NCI-H460 (cell line): Measurements from ENCODE around the gene TAF11L11. TPM values are rescaled to one million over a fixed set of nuclear protein-coding genes. Genes with fewer than 3 reads are reported as not detected.
"Not testable (repeated sequence)": the region's sequence is repeated elsewhere in the genome, so short reads cannot be mapped to it uniquely, and the experiment has no call there.

Source experiments
- DNase-seq: peaks from one replicate; pipeline ENCODE4 v3.0.0-alpha.2; 2016; ENCODE audit warnings: low read depth; ENCODE audit errors: extremely low read depth
- polyA plus RNA-seq: library from polyadenylated mRNA; depleted of rRNA; stranded (reverse); fragments of >200 nt; gene quantifications from 2 replicates; pipeline ENCODE4 v1.2.3, GENCODE V29; 2014; cell fraction: nucleus; rRNA removed
- small RNA-seq, 2 experiments: library from RNA; depleted of rRNA; stranded (forward); fragments of <200 nt; gene quantifications; one replicate each; pipeline ENCODE3, GENCODE V24; 2014
- total RNA-seq: library from RNA; depleted of rRNA; stranded (reverse); fragments of >200 nt; shearing (Covaris generic); gene quantifications from 2 replicates; pipeline ENCODE4 v1.2.3, GENCODE V29; 2014; rRNA removed

Gene TAF11L11
- total RNA-seq = 0.25 TPM in 1 of 2 replicates, not detected in the other
- polyA plus RNA-seq = 1.0 TPM in 1 of 2 replicates, not detected in the other

DNA sequence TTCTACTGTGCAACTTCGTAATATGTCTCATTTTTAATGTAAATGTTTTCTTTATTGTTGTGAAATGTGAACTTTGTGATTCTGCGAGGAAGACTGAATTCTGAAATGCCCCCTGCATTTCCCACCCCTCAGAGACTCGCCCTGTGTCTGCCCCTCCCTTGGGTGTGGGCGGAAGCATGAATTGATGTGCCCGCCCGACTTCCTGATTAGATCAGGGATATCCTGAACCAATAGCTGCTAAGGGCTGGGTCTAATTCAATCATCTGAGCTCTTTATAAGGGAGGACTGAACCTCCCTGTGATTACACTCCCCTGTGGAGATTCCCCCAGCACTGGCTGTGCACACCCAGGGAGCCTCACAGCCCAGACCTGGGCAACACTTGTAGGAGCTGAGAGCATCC lies at the start of gene TAF11L11:
Gene TAF11L11, plus strand, starts transcription at position 304 of the 400 bp plus-strand sequence.
- not testable (repeated sequence) for DNase-seq

DNA sequence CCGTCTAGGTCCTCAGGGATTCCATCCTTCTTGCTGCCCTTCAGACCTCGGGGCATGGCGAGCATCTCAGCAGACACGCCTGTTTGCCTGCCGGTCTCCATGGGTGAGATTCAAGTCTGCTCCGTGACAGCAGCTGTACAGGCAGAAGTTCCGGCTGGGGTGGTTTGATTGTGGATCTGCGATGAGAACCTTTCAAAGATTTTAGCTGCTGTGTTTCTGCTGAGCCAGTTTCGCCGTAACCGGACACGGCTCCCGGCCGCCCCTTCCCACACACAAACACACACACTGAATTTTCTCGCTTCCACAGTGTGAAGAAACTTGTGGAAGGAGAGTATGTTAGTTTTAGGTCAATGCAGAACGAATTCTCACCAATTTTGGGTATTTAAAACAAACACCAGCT lies 18.3 kb upstream of the TAF11L11 start, which contains the start of gene TAF11L7:
Gene TAF11L7, minus strand, starts transcription at position 101 of the 400 bp plus-strand sequence.
- not testable (repeated sequence) for DNase-seq

DNA sequence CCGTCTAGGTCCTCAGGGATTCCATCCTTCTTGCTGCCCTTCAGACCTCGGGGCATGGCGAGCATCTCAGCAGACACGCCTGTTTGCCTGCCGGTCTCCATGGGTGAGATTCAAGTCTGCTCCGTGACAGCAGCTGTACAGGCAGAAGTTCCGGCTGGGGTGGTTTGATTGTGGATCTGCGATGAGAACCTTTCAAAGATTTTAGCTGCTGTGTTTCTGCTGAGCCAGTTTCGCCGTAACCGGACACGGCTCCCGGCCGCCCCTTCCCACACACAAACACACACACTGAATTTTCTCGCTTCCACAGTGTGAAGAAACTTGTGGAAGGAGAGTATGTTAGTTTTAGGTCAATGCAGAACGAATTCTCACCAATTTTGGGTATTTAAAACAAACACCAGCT lies 13.1 kb upstream of the TAF11L11 start, which contains the start of gene TAF11L8:
Gene TAF11L8, minus strand, starts transcription at position 101 of the 400 bp plus-strand sequence.
- DNase-seq = not testable (repeated sequence)

DNA sequence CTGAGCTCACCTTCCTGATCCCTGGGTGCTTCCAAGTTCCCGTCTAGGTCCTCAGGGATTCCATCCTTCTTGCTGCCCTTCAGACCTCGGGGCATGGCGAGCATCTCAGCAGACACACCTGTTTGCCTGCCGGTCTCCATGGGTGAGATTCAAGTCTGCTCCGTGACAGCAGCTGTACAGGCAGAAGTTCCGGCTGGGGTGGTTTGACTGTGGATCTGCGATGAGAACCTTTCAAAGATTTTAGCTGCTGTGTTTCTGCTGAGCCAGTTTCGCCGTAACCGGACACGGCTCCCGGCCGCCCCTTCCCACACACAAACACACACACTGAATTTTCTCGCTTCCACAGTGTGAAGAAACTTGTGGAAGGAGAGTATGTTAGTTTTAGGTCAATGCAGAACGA lies 9.7 kb upstream of the TAF11L11 start, which contains the start of gene TAF11L9:
Gene TAF11L9, minus strand, starts transcription at position 140 of the 400 bp plus-strand sequence.
- DNase-seq = not testable (repeated sequence)

DNA sequence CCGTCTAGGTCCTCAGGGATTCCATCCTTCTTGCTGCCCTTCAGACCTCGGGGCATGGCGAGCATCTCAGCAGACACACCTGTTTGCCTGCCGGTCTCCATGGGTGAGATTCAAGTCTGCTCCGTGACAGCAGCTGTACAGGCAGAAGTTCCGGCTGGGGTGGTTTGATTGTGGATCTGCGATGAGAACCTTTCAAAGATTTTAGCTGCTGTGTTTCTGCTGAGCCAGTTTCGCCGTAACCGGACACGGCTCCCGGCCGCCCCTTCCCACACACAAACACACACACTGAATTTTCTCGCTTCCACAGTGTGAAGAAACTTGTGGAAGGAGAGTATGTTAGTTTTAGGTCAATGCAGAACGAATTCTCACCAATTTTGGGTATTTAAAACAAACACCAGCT lies 6.3 kb upstream of the TAF11L11 start, which contains the start of gene TAF11L10:
Gene TAF11L10, minus strand, starts transcription at position 101 of the 400 bp plus-strand sequence.
- not testable (repeated sequence) for DNase-seq

DNA sequence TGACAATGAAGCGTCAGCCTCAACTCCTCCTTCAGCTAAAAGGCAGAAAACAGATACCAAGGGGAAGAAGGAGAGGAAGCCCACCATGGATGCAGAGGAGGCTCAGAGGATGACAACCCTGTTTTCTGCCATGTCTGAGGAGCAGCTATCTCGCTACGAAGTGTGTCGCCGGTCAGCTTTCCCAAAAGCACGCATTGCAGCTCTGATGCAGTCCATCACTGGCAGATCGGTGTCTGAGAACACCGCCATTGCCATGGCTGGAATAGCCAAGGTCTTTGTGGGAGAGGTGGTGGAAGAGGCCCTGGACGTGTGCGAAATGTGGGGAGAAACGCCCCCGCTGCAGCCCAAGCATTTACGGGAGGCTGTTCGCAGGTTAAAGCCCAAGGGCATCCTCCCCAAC lies 968 bp downstream of the TAF11L11 start:
- no peak for DNase-seq

DNA sequence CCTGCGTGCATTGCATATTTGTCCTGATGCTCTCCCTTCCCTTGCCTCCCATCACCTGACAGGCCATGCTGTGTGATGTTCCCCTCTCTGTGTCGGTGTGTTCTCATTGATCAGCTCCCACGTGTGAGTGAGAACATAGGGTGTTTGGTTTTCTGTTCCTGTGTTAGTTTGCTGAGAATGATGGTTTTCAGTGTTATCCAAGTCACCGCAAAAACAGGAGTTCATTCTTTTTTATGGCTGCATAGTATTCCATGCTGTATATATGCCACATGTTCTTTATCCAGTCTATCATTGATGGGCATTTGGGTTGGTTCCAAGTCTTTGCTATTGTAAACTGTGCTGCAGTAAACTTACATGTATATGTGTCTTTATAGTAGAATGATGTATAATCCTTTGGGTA lies 3.5 kb downstream of the TAF11L11 start:
- not testable (repeated sequence) for DNase-seq

DNA sequence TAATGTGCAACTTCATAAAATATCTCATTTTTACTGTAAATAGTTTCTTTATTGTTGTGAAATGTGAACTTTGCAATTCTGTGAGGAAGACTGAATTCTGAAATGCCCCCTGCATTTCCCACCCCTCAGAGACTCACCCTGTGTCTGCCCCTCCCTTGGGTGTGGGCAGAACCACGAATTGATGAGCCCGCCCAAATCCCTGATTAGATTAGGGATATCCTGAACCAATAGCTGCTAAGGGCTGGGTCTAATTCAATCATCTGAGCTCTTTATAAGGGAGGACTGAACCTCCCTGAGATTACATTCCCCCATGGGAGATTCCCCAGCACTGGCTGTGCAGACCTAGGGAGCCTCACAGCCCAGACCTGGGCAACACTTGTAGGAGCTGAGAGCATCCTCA lies 6.1 kb downstream of the TAF11L11 start, which contains the start of gene TAF11L12:
Gene TAF11L12, plus strand, starts transcription at position 301 of the 400 bp plus-strand sequence.
- DNase-seq = not testable (repeated sequence)

DNA sequence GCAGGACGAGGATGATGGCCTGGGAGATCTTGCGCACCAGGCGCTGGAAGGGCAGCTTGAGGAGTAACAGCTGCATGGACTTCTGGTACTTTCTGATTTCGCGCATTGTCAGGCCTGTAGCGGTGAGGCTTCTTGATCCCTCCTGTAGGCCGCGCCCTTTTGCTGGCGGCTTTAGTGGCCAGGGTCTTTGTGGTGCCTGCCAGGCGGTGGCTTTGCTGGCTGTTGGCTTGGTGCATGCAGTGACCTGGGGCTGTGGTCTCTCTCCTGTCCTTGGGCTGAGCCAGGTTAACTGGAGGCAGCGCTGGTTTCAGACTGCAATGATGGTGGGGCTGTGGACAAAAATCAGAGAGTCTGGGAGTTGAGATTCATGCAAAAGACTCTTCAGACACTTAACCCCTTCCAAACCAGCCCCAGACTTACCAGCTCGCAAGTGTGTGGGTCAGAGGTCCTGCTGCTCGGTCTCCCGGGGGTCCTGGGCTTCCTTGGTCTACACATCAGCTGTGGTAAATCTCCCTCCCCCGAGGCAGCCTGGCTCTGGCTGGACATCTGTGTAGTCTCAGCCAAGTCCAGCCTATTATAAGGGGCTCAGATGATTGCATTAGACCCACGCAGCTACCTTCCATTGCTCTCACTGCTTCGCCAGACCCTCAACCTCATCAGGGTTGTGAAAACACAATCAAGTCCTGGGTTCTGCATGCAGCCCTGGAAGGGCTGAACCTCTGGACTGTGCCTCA lies 11.1 kb downstream of the TAF11L11 start:
- no peak for DNase-seq

DNA sequence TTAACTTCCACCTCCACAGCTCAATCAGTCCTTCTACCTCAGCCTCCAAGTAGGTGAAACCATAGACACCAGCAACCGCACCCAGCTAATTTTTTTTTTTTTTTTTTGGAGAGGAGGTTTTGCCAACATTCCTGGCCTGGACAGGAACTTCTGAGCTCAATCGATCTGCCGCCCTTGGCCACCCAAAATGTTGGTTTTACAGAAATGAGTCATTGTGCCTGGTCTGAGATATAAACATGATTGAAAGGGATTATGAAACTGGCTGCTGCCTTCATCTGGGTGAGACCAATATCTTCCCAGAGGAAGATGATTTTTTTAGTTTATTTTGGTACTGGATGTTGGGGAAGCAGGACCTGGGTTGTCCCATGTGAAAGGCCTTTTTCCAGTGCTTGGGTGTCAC lies 15.4 kb downstream of the TAF11L11 start:
- DNase-seq = no peak

DNA sequence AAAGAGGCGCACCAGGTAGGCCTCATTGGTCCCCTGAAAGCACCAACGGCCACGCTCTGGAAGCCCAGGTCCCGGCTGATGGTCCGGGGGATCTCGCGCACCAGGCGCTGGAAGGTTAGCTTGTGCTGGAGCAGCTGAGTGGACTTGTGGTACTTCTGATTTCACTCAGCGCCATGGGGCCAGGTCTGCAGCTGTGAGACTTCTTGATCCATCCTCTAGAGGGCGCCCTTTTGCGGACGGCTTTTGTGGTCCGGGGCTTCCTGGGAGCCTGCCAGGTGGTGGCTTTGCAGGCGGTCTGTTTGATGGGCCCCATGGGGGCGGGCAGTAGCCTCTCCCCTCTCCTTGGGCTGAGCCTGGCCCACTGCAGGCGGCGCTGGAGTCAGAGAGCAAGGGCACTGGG lies 16.6 kb downstream of the TAF11L11 start:
- no peak for DNase-seq

DNA sequence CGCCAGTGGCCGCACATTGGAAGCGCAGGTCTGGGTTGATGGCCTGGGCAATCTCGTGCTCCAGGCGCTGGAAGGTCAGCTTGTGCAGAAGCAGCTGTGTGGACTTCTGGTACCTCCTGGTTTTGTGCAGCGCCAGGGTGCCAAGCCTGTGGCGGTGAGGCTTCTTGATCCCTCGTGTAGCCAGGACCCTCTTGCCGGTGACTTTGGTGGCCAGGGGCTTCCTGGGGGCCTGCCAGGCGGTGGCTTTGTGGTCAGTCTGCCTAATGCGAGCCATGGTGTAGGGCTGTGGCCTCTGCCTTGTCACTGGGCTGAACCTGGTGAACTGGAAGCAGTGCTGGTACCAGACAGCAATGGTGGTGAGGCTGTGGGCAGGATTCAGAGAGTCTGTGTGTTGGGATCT lies 21.7 kb downstream of the TAF11L11 start:
- DNase-seq = no peak

DNA sequence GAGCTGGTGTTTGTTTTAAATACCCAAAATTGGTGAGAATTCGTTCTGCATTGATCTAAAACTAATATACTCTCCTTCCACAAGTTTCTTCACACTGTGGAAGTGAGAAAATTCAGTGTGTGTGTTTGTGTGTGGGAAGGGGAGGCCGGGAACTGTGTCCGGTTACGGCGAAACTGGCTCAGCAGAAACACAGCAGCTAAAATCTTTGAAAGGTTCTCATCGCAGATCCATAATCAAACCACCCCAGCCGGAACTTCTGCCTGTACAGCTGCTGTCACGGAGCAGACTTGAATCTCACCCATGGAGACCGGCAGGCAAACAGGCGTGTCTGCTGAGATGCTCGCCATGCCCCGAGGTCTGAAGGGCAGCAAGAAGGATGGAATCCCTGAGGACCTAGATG lies 27.8 kb downstream of the TAF11L11 start, which contains the start of gene TAF11L13:
Gene TAF11L13, plus strand, starts transcription at position 301 of the 400 bp plus-strand sequence.
- DNase-seq = not testable (repeated sequence)

DNA sequence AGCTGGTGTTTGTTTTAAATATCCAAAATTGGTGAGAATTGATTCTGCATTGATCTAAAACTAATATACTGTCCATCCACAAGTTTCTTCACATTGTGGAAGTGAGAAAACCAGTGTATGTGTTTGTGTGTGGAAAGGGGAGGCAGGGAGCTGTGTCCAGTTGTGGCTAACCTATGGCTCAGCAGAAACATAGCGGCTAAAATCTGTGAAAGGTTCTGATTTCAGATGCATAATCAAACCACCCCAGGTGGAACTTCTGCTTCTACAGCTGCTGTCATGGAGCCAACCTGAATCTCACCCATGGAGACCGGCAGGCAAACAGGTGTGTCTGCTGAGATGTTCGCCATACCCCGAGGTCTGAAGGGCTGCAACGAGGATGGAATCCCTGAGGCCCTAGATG lies 30.2 kb downstream of the TAF11L11 start, which contains the start of gene TAF11L14:
Gene TAF11L14, plus strand, starts transcription at position 301 of the 400 bp plus-strand sequence.
- no peak for DNase-seq

DNA sequence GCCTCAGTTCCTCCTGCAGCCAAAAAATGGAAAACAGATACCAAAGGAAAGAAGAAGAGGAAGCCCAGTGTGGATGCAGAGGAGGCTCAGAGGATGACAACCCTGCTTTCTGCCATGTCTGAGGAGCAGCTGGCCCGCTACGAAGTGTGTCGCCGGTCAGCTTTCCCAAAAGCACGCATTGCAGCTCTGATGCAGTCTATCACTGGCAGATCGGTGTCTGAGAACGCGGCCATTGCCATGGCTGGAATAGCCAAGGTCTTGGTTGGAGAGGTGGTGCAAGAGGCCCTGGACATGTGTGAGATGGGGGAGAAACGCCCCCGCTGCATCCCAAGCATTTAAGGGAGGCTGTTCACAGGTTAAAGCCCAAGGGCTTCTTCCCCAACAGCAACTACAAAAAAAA lies 45.2 kb downstream of the TAF11L11 start:
- DNase-seq = not testable (repeated sequence)

DNA sequence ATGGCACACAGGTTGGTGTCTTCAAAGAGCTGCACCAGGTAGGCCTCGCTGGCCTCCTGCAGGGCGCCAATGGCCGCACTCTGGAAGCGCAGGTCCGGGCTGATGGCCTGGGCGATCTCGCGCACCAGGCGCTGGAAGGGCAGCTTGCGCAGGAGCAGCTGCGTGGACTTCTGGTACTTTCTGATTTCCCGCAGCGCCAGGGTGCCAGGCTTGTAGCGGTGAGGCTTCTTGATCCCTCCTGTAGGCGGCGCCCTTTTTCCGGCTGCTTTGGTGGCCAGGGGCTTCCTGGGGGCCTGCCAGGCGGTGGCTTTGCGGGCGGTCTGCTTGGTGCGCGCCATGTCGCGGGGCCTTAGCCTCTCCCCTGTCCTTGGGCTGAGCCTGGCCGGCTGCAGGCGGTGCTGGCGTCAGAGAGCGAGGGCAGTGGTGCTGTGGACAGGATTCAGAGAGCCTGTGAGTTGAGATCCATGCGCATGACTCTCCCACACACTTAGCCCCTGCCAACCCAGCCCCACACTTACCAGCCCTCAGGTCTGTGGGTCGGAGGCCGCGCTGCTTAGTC lies 51.3 kb downstream of the TAF11L11 start:
- DNase-seq = not testable (repeated sequence)

Small RNA genes lying within 50 kb of the gene (small RNA-seq; reads per million reads assigned to genes)
- gene AC233724.1 (0 reads per million in 2 experiments), gene AC233724.2 (0 reads per million in 2 experiments), gene AC233724.3 (0 reads per million in 2 experiments), gene AC233724.4 (0 reads per million in 2 experiments), gene AC233724.6 (0 reads per million in 2 experiments), gene AC233724.7 (0 reads per million in 2 experiments)

Other genes with a start within 250 kb of the TAF11L11 start
- gene TAF11L2, start 106.0 kb upstream of the TAF11L11 start, total RNA-seq = not detected in 2 replicates
- gene TAF11L3, start 85.8 kb upstream of the TAF11L11 start, total RNA-seq = not detected in 2 replicates
- gene TAF11L4, start 82.4 kb upstream of the TAF11L11 start, total RNA-seq = not detected in 2 replicates
- not detected in 2 replicates for gene TAF11L5, start 78.9 kb upstream of the TAF11L11 start, total RNA-seq
- not detected in 2 replicates for gene TAF11L6, start 75.5 kb upstream of the TAF11L11 start, total RNA-seq
- not detected in 2 replicates for gene TAF11L7, start 18.4 kb upstream of the TAF11L11 start, total RNA-seq
- not detected in 2 replicates for gene TAF11L8, start 13.2 kb upstream of the TAF11L11 start, total RNA-seq
- not detected in 2 replicates for gene TAF11L9, start 9.8 kb upstream of the TAF11L11 start, total RNA-seq
- not detected in 2 replicates for gene TAF11L10, start 6.4 kb upstream of the TAF11L11 start, total RNA-seq
- not detected in 2 replicates for gene TAF11L12, start 6.2 kb downstream of the TAF11L11 start, total RNA-seq
- gene TAF11L13, start 27.9 kb downstream of the TAF11L11 start, total RNA-seq = not detected in 2 replicates
- not detected in 2 replicates for gene TAF11L14, start 30.3 kb downstream of the TAF11L11 start, total RNA-seq